ENCODE measurements around the gene IHH.
A peak's percentile ranks its signal among the peaks of the same experiment; 100 is the strongest.

IHH gene

DNA sequence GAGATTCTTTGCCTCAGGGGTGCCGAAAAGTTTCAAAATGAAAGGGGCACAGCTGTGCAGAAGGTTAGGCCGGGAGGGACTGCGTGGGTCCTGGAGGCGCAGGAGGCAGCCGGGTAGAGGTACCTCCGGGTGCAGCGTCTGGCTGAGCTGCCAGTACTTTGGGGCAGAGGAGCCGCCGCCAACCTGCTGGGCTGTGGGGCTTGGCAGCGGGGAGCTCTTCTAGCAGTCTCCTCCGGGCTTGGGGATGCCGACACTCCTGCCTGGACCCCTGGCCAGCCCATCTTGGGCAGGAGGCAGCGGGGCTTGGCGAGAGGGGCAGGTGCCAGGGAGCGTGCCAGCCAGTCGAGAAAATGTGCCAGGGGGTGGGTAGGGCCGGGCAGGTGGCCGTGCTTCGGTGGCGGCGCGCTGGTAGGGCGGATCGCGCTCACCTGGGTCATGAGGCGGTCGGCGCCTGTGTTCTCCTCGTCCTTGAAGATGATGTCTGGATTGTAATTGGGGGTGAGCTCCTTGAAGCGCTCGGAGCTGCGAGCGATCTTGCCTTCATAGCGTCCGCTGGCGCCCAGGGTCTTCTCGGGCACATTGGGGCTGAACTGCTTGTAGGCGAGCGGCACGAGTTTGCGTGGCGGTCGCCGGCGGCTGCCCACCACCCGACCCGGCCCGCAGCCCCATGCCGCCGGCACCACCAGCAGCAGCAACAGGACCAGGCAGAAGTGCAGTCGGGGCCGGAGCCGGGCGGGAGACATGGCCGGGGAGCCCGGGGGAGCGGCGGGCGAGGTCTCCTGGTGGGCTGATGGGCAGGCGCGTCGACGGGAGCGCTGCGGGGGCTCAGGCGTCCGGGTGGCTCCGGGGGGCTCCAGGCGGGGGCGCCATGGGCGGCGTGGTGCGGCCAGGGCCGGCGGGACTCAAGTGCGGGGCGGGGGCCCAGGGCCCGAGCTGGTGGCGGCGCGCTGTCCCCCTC, 717 bp downstream of the IHH start:
- DNase-seq (ENCODE audit: low read depth): no peak
- TF ChIP-seq, protein P1, sequence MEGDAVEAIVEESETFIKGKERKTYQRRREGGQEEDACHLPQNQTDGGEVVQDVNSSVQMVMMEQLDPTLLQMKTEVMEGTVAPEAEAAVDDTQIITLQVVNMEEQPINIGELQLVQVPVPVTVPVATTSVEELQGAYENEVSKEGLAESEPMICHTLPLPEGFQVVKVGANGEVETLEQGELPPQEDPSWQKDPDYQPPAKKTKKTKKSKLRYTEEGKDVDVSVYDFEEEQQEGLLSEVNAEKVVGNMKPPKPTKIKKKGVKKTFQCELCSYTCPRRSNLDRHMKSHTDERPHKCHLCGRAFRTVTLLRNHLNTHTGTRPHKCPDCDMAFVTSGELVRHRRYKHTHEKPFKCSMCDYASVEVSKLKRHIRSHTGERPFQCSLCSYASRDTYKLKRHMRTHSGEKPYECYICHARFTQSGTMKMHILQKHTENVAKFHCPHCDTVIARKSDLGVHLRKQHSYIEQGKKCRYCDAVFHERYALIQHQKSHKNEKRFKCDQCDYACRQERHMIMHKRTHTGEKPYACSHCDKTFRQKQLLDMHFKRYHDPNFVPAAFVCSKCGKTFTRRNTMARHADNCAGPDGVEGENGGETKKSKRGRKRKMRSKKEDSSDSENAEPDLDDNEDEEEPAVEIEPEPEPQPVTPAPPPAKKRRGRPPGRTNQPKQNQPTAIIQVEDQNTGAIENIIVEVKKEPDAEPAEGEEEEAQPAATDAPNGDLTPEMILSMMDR (conservative IDR thresholded peaks at IDR 0.05; ENCODE audit: low read depth, low read length): no peak

DNA sequence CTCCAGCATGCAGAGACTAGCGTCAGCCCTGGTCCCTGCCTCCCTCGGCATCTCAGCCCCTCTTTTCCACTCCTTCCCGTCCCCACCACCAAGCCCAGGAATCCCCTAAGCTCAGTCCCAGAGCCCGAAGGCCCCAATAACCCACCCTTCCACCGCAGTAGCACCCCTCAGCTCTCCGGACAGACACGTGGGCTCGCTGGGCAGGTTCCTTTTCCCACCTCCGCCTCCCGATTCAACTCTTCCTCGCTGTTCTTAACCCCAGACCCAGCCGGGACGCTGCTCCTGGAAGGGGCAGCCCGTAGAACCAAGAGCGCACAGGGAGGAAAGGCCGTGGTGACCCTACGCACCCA, 1.4 kb downstream of the IHH start:
- no peak overlapping the region for H3K4me3 ChIP-seq (ENCODE audit: low read length)
- no peak for DNase-seq (ENCODE audit: low read depth)
- TF ChIP-seq, protein P1 (conservative IDR thresholded peaks at IDR 0.05; ENCODE audit: low read depth, low read length): no peak

More for the DNA sequence above, 717 bp downstream of the IHH start:
- no peak overlapping the region for H3K4me3 ChIP-seq (ENCODE audit: low read length)

DNA sequence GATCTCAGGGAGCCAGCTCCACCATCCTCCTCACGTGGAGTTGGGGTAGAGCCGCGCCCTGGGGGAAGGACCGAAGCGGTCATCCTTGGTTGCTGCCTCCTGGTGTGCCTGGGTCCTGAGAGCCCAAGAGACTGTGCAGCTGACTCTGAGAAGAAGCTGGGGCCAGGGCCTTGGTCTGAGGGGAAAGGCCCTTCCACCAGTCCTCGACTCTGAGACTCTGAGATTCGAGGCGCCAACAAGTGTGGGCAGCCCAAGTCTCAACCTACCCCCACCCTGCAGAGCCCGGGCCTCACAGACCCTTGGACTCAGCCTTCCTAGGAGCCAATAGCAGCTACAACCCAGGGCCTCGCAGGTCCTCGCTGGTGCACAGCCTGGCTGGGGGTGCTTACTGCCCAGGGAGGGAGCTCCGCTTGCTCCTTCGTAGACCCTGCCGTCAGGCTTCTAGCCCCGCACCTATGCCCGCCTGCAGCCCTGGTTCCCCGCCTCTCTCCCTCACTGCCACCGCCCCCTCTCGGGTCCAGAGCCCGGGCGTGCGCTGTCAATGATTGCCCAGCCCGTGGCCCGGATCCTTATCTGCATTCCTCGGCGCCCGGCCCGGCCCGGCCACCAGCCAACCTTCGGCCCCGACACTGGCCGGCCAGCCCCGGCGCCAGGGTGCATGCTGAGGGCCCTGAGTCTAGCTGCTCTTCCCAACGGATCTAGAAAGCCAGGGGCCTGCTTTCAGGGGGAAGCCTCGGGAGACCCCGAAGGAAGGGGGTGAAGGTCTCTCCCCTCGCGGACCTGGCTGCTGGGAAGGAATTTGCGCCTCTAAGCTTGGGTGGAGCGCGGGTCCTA, 2.0 kb downstream of the IHH start:
- TF ChIP-seq, protein P1 (conservative IDR thresholded peaks at IDR 0.05; ENCODE audit: low read depth, low read length): no peak
- H3K4me3 ChIP-seq (ENCODE audit: low read length): no peak overlapping the region
- DNase-seq (ENCODE audit: low read depth): no peak

DNA sequence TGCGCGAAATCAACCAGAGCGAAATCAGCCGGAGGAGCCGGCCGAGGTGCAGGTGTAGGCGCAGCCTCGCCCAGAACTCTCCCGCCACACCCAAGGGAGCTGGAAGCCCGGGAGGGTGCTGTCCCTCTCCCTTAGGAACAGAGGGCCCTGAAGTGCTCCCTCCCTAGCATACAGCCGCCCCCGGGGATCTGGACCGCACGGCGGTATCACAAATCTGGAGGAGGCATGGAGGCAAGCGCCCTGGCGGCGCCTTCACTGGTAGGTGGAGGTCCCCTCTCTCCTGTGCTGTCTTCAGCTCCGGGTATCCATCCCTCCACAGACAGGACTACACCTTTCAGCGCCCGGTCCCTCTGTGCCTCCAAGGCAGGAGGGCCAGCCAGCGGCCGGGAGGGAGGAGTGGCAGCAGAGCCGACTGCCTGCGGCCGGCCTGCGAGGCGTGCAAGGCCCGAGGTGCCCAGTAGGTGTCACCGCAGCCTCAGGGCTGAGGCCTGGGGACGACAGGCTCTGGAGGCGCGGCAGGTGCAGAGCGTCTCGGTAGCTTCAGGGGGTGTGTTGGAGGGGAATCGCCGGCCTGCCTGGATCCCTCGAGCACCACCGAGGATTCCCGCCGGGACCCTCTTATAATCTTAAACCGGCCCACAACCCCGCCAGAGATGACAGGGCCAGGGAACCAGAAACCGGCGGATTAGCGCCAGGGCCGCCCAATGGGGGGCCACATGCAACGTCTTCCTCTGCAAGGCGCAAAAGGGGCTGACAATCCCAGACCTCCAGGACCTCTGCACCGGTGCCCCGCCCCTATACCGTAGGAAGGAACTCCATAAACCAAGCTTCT, 2.8 kb downstream of the IHH start:
- H3K4me3 ChIP-seq (ENCODE audit: low read length): peak overlapping the region; percentile 10
- TF ChIP-seq, protein P1 (conservative IDR thresholded peaks at IDR 0.05; ENCODE audit: low read depth, low read length): peak; percentile 81
- no peak for DNase-seq (ENCODE audit: low read depth)

DNA sequence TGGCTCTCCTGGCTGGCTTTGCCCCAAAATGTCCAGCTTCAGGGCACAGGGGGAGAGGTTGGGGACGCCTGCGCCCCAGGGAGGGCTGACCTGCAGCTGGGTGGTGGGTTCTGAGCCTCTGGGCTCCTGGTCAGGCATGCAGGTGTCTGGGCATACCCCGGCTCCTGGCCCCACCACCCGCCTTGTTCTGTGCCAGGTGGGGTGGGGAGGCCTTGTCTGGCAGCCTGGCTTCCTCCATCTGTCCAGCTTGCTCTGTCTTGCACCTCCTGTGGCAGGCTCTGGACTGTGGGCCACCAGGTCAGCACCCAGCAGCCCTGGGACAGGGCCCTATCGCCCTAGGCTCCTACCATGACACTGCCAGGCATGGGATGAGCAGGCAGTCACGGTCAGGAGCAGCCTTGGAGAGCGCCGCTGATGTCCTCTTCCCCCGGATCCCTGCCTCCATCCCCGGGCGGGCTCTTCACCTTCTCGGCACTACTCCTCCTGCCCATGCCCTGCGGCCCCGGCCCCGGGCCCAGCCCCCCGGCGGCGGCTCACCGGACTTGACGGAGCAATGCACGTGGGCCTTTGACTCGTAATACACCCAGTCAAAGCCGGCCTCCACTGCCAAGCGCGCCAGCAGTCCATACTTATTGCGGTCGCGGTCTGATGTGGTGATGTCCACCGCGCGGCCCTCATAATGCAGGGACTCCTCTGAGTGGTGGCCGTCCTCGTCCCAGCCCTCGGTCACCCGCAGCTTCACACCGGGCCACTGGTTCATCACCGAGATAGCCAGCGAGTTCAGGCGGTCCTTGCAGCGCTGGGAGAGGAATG, 3.6 kb downstream of the IHH start:
- no peak overlapping the region for H3K4me3 ChIP-seq (ENCODE audit: low read length)
- no peak for DNase-seq (ENCODE audit: low read depth)
- TF ChIP-seq, protein P1 (conservative IDR thresholded peaks at IDR 0.05; ENCODE audit: low read depth, low read length): no peak
